AG04449 (cell line): Measurements from ENCODE around the gene LPCAT1.

Source experiments
- CTCF ChIA-PET: fragments of 350-600 bp; formaldehyde crosslinking; extraction: SDS; loops from one replicate; lab custom pipeline; 2021; ENCODE audit warnings: antibody characterized with exemption; lab: Yijun Ruan, JAX
- POLR2A ChIA-PET: fragments of 400-600, 350-600 bp; formaldehyde crosslinking; extraction: SDS; loops from one replicate; lab custom pipeline; 2020; ENCODE audit warnings: antibody characterized with exemption, inconsistent platforms; lab: Yijun Ruan, JAX
- DNase-seq: peaks from one replicate; pipeline ENCODE4 v3.0.0-alpha.2; 2010; ENCODE audit warnings: low read depth, low spot score
- H3K4me3 ChIP-seq: 2 replicates; pipeline ENCODE4 v1.5.1; 2011; ENCODE audit warnings: low read depth, mild to moderate bottlenecking, control low read depth, low read length
- CTCF ChIP-seq: IDR thresholded peaks from one replicate; pipeline ENCODE4 v1.5.1; 2011; ENCODE audit warnings: mild to moderate bottlenecking, moderate library complexity, low read length, control low read depth, inconsistent platforms; ENCODE audit not compliant: insufficient read depth; ENCODE audit errors: missing control alignments

The LPCAT1 gene

GRCh38 chr5:1497795-1498622, 25.8 kb downstream of the LPCAT1 start:
- no peak overlapping the region for H3K4me3 ChIP-seq
- ChIA-PET POLR2A (interaction anchor here (1.2 kb wide), 1 partner anchor 8 kb away, joined by 3 read pairs; no protein-coding TSS in a partner anchor), CTCF (no interaction called here)
- TF ChIP-seq CTCF: no peak
- no peak for DNase-seq

GRCh38 chr5:1497242-1497777, 26.4 kb downstream of the LPCAT1 start:
- no peak for DNase-seq
- POLR2A ChIA-PET: interaction anchor here (1.2 kb wide), 1 partner anchor 8 kb away, joined by 3 read pairs; no protein-coding TSS in a partner anchor
- CTCF ChIA-PET: no interaction called here
- TF ChIP-seq CTCF: no peak
- no peak overlapping the region for H3K4me3 ChIP-seq

DNA sequence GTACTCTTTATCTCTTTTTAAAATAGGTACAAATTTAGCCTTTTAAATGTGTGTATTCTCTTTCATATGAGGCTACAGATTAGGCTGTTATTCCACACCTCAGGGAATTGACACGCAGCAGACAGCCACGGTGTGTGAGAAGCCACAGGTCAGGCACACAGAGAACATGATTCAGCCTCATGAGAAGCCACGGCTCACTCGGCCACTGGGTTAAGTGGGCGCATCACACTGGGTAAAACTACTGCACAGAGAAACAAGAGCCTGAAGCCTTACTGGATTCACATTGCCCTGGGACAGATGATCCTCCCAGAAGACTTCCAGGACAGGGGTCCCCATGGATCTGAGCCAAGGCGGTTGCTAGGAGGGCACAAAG, 28.2 kb downstream of the LPCAT1 start:
- no peak for DNase-seq
- ChIA-PET CTCF (no interaction called here), POLR2A (no interaction called here)
- H3K4me3 ChIP-seq: no peak overlapping the region
- no peak for TF ChIP-seq CTCF

DNA sequence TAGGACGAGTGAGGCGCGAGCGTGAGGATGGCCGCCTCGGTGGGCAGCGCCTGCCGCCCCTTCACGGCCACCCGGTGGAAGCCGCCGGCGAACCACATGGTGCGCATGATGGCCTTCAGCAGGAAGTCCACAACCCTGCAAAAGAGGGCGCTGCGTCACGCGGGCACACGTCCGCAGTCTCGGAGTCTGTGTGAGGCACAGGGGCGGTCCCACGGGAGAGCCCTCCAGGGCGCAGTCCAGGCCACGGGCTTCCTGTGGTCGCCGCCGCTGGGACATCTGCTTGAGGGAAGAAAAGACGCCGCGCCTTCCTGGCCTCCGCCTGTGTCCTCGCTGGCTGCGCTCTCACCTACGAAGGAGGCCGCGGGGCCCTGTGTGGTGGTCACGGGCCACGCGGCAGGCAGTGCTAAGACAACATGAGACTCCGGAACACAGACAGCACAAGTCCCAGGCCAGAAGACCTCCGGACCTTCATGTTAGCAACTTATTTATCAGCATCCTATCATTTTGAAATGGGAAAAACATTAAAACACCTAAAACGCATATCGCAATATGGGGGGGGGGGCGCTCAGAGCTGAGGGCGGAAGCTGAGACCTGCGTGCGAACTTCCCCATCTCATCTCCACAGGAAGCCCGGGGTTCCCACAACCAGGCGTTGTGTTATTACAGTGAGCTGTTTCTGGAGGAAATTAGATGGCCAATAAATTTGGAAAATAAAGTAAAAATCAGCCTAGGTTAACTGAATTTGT, 28.8 kb downstream of the LPCAT1 start:
- CTCF ChIA-PET: no interaction called here

DNA sequence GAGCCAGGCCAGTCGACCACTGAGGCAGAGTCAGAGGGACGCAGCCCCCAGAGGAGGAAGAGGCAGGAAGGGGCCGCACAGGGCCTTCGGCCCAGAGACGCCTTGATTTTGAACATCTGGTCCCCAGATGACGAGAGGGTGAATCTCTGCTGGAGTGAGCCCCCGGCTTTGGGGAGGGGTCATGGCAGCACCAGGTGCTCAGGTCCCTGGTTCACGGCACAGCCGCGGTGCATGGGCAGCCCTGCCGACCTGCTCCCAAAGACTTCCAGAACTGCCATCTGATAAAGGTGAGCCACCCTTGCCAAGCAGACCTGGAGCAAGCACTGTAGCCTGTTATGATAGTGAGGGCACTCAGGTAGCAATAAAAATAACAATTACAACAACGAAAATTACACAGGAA, 29.8 kb downstream of the LPCAT1 start:
- no peak overlapping the region for H3K4me3 ChIP-seq
- POLR2A ChIA-PET: no interaction called here
- CTCF ChIA-PET: no interaction called here
- DNase-seq: no peak
- TF ChIP-seq CTCF: no peak

More for the DNA sequence above, 28.8 kb downstream of the LPCAT1 start:
- no peak overlapping the region for H3K4me3 ChIP-seq
- DNase-seq: no peak
- no peak for TF ChIP-seq CTCF
- POLR2A ChIA-PET: no interaction called here

DNA sequence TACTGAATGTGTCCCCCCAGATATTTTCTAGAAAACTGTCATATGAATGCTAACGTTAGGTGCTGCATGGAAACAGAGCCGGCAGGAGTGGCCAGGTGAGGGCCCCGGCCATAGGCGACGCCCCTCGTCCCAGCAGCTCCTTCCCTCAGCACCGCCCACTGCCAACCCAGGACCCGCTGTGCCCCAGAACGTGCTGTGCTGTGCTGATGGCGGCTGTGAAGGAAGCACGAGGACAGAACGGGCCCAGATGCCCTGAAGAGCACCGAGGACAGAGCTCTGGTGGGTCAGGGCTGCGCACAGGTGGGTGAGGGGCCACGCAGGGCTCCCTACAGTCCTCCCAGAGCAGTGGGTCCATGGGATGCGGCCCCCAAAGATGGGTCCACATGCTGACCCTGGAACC, 30.3 kb downstream of the LPCAT1 start:
- no peak for DNase-seq
- no peak overlapping the region for H3K4me3 ChIP-seq
- POLR2A ChIA-PET: no interaction called here
- TF ChIP-seq CTCF: no peak
- CTCF ChIA-PET: interaction anchor here (1.6 kb wide), 1 partner anchor 11 kb away, joined by 5 read pairs; no protein-coding TSS in a partner anchor
